Hindlimb muscle (tissue), 1 donor: ENCODE data around the gene EVPLL. TPM values are rescaled to one million over a fixed set of nuclear protein-coding genes. Genes with fewer than 3 reads are reported as not detected.
"Not testable (repeated sequence)": the region's sequence is repeated elsewhere in the genome, so short reads cannot be mapped to it uniquely, and the experiment has no call there.

Experiments
- DNase-seq: peaks from one replicate; pipeline ENCODE4 v3.0.0-alpha.2; 2013
- polyA plus RNA-seq: library from polyadenylated mRNA; unstranded; fragments of 120-200 nt; gene quantifications from one replicate; pipeline ENCODE4 v1.2.1, GENCODE V29; 2013; ENCODE audit not compliant: insufficient read length

EVPLL gene
- polyA plus RNA-seq, 1 donor: not detected

DNA sequence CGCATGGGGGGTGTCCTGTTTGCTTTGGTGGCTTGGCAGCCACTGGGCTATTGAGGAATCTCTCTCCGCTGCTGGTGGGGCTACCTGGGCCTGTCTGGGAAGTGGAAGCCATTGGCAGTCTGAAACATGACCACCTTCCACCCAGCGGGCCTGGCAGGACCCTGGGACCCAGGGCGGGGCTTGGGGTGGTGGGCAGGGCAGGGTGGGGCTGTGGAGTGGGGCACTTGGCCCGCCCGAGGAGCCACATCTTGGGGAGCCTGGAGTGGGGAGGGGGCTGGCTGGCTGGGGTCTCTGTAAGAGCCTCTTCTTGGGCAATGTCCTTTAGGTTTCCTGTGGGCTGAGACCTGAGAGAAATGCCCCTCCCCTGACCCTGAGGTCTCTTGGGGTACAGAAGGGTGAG, 48.0 kb downstream of the EVPLL start:
- not testable (repeated sequence) for DNase-seq

DNA sequence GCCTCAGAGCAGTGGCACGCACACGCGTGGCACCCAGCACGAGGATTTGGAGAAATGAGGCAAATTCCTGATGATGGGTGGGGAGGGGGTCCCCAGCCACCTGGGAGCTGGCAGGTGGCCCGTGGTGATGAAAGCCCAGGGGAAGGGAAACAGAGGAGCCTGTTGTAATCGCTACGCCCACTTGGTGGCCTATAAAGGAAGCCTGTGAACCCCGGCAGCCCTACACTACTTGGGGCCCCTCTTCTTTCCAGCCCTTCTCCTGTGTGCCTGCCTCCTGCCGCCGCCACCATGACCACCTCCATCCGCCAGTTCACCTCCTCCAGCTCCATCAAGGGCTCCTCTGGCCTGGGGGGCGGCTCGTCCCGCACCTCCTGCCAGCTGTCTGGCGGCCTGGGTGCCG, 49.1 kb downstream of the EVPLL start:
- not testable (repeated sequence) for DNase-seq

DNA sequence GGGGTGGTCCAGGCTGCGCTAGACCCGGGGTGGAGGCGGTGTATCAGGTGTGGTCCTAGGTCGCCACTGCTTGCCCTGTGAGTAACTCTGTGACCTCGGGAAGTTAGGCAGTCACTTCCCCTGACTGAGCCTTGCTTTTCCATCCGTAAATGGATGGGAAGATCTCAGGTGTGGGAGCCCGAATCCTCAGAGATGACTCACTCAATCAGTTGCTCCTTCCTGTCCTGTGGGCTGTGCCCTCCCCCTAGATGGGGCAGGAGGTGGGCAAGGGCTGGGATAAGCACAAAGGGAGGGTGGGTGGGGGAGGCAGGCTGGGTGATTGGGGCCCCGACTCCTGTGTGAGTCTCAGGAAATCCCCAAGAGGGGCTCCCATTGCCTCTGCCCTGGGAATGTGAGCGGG, 54.6 kb downstream of the EVPLL start:
- DNase-seq: not testable (repeated sequence)

Other genes starting within 250 kb of the EVPLL start
- gene ALKBH5, start 193.9 kb upstream of the EVPLL start, polyA plus RNA-seq: 71.1 TPM
- gene LLGL1, start 152.1 kb upstream of the EVPLL start, polyA plus RNA-seq: 26.2 TPM
- 181 TPM for gene FLII, start 119.0 kb upstream of the EVPLL start, polyA plus RNA-seq
- 17.7 TPM for gene MIEF2, start 117.1 kb upstream of the EVPLL start, polyA plus RNA-seq
- gene TOP3A, start 62.8 kb upstream of the EVPLL start, polyA plus RNA-seq: 27.5 TPM
- gene SMCR8, start 62.5 kb upstream of the EVPLL start, polyA plus RNA-seq: 9.9 TPM
- 15.0 TPM for gene SHMT1, start 14.2 kb upstream of the EVPLL start, polyA plus RNA-seq
- gene LGALS9C, start 99.0 kb downstream of the EVPLL start, polyA plus RNA-seq: not detected